VCaP (cell line): Measurements from ENCODE around the gene GPR137.

Experiments
- H3K27ac ChIP-seq: fragments of 450-650 bp; 2 replicates; pipeline ENCODE4 v1.5.1; 2017
- CTCF ChIP-seq: fragments of 450-650 bp; conservative IDR thresholded peaks from 2 replicates; pipeline ENCODE4 v1.5.1; 2017; ENCODE audit warnings: mild to moderate bottlenecking, moderate library complexity

GPR137 gene

GRCh38 chr11:64324692-64325469 is 39.2 kb downstream of the GPR137 start:
- no peak for TF ChIP-seq CTCF
- H3K27ac ChIP-seq: peak overlapping the region; percentile 10; the same call in 1 of the 2 replicates

GRCh38 chr11:64327375-64327774 is 41.7 kb downstream of the GPR137 start:
- no peak for TF ChIP-seq CTCF
- H3K27ac ChIP-seq: peak overlapping the region; percentile 93

- H3K27ac ChIP-seq: peak overlapping the region; percentile 93
- TF ChIP-seq CTCF: no peak
These were observed 42.3 kb downstream of the GPR137 start for GRCh38 chr11:64327993-64328392.

- peak overlapping the region; percentile 93 for H3K27ac ChIP-seq
- no peak for TF ChIP-seq CTCF
These were observed 45.2 kb downstream of the GPR137 start for GRCh38 chr11:64330888-64331287.

GRCh38 chr11:64331569-64332371 is 46.1 kb downstream of the GPR137 start:
- peak; percentile 77 for TF ChIP-seq CTCF
- peak overlapping the region; percentile 93 for H3K27ac ChIP-seq

GRCh38 chr11:64333556-64333955 is 47.9 kb downstream of the GPR137 start:
- H3K27ac ChIP-seq: no peak overlapping the region
- no peak for TF ChIP-seq CTCF
